Glomerular visceral epithelial cell (primary cell): ENCODE results near the gene GSC.
"Not testable (repeated sequence)": the region's sequence is repeated elsewhere in the genome, so short reads cannot be mapped to it uniquely, and the experiment has no call there.

Experiments
- DNase-seq: peaks from one replicate; pipeline ENCODE4 v3.0.0-alpha.2; 2016; ENCODE audit errors: extremely low spot score

GSC gene

DNA sequence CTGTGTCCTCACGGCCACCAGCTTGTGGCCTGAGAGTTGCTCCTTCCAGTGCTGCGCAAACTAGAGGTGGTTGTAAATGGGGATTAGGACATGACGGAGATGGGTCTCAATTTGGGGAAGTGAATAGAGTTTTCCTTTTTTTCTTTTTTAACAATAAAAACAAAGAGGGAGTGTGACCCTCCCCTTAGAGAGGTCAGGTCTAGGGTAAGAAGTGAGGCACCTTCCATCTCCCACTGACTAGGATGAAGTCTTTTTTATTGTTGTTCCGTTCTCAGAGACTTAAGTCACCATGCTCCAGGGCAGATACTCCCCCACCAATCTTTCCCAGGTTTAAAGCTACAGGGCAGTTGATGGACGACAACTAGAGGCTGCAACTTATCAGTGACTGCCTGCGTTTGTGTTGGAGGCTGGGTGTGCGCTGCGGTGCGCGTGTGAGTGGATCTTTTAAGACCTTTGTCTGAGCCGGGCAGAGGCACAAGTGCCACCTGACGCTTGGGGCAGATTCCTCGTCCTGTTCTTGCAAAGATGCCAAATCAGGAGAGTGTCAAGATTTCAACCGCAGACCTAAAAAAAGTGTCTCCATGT, 2.1 kb upstream of the GSC start:
- DNase-seq = no peak

GRCh38 chr14:94771158-94771905, 1.4 kb upstream of the GSC start:
- DNase-seq = no peak

DNA sequence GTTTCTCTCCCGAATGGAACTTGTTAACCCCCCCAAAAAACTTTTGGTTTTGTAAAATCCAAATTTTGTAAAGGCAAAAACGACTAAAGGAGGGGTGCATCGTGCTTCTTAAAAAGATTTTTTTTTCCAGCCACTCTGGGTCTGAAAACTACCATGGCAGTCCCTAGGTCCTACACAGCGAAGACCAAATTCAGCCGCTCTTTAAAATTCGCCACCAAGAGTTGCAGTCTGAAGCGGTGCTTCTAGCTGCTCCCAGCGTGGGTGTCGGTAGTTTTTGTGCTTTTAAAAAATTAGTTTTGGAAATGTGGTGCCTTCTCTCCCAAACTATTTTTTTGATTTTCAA, 873 bp upstream of the GSC start:
- DNase-seq = no peak

GRCh38 chr14:94770251-94770749, 387 bp upstream of the GSC start:
- no peak for DNase-seq

DNA sequence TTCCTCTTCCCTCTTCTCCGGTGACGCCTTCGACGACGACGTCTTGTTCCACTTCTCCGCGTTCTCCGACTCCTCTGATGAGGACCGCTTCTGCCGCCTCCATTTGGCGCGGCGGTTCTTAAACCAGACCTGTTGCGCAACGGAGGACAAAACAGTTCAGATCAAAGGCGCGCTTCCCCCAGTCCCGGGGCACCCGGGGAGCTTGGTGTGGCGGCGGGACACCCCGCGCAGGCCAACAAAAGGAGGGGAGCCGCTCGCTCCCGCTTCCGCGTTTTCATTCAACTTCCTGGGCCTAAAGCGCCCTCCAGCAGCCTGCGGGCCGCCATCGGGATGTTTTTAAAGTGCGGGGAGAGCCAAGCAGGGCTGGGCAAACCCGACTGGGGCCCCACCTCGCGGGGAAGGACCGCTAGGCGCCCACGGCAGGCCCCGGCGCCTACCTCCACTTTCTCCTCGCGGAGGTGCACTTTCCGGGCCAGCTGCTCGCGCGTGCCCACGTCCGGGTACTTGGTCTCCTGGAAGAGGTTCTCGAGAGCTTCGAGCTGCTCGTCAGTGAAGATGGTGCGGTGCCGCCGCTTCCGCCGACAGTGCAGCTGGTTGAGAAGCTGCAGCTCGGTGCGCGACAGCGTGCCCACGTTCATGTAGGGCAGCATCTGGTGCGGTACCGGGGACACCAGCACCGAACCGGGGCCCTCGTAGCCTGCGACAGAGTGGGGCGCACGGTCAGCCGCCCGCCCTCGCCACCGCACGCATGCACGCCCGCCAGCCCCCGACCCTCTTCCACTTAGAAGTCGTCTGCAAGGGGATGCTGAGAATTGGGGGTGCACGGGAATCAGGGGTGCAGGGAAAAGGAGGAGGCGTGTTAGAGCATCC, 1.2 kb downstream of the GSC start:
- no peak for DNase-seq

DNA sequence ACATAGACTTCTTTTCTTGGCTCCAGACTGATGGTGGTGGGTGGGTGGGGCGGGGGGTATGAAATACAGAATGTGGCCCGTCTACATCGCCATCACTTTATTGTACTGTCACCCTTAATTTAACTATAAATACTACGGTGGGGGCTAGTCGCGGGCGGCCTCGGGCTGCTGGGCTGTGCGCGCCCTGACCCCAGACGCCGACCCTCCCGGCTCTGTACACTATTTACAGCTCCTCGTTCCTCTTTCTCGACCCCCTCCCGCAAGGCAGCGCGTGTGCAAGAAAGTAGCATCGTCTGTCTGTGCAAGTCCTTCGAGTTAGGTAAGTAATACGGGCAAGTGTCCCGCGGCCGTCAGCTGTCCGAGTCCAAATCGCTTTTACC, 1.8 kb downstream of the GSC start:
- DNase-seq = no peak

DNA sequence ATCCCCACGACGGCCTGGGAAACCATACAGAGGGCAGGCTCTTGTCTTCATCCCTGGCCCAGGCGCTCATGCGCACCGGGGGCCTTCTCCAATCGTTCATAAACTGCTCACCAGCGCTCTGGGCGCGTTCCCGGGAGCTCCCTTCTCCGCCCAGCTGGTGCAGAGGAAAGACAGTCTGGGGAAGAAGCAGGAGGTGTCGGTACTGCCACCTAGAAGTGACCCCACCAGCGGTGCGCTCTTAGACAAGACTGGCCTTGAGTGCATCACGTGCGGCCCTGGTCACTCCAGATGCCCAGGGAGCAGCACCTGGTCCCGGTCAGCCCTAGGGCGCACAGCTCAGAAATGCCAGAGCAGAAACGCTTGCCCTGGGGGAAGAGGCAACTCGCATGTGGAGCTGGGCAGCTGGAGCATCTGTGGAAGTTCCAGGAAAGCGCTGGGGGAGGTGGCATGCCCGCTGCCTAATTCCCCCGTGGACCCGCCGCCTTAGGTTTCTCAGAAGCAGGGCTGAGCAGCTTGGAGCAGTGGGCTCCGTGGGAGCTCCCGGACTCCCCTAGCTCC, 2.5 kb downstream of the GSC start:
- DNase-seq = no peak

- no peak for DNase-seq
These were observed 5.3 kb downstream of the GSC start for GRCh38 chr14:94764573-94764972.

GRCh38 chr14:94762431-94762830, 7.5 kb downstream of the GSC start:
- DNase-seq = no peak

DNA sequence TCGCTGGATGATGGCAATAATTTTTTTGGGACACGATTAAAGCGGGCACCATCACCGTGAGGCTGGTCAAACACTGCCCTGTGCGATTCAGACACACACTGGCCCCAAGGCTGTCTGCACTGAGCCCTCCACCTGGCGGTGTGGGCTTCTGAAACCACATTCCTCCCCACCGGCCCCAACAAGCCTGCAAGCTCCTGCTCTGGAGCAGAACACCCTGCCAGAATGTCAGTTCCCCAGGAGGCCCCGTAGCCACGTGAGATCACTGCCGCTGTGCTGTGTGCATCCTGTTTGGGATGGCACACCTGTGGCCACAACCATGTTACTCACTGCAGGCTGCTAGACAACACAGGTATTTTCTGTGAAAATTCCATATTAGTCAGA, 7.9 kb downstream of the GSC start:
- DNase-seq = no peak

GRCh38 chr14:94761348-94761996, 8.4 kb downstream of the GSC start:
- no peak for DNase-seq

DNA sequence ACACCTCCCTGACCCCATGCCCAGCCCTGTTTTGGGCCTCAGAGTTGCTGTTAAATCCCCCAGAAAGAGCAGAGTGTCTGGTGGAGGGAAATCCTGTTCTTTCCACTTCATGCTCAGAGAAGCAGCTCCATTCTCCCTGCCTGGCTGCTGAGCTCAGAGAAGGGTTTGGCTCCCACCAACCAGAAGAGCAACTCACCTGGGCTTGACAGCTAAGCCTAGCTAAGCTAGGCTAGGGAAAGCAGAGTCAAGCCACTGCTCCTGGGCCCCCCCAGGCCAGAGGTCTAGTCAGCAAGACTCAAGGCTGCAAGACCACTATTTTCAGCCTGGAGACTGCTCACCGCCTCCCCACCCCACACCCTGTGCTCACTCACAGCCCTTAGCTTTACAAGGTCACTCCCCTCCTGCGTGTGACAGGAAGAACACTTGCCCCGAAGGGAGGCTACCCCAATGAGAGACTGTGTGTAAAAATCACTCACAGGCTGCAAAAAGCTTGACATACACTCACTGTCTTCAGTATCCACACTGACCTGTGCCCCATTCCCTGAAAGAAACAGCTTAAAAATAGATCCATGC, 13.5 kb downstream of the GSC start:
- no peak for DNase-seq

- no peak for DNase-seq
These were observed 15.4 kb downstream of the GSC start for GRCh38 chr14:94754391-94754942.

- DNase-seq = no peak
These were observed 17.1 kb downstream of the GSC start for GRCh38 chr14:94752591-94753436.

DNA sequence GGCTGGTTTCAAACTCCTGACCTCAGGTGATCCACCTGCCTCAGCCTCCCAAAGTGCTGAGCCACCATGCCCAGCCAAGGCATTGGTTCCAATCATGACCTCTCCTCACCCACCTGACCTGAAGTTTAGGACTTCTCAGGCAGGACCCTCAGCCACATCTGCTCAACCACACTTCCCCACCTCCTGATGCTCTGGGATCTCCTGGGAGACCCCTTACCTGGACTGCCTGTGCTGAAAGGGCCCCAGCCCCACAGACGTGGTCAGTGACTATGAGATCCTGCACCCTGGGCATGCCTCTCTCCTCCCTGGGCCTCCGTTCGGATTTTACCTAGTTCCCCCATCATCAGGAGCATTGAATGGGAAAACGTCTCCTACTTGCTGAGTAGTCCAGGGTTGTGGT, 18.0 kb downstream of the GSC start:
- DNase-seq = no peak

DNA sequence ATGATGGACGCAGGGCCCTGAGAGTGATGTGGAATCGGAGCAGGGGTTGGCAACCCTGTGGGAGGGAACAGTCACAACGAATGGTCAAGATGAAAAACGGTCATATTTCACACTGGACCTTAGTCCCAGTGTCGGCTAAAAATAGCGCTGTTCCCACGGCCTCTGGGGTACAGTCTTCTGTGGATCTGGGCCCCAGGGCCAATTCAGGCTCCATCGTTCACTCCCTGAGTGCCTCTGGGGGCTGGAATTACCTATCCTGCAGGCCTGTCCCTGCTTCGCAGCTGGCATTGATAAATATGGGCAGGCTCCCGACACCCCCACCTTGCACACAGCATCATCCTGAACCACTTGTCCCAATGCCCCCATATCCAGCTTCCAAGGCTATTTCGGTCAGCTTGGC, 18.6 kb downstream of the GSC start:
- DNase-seq = no peak

DNA sequence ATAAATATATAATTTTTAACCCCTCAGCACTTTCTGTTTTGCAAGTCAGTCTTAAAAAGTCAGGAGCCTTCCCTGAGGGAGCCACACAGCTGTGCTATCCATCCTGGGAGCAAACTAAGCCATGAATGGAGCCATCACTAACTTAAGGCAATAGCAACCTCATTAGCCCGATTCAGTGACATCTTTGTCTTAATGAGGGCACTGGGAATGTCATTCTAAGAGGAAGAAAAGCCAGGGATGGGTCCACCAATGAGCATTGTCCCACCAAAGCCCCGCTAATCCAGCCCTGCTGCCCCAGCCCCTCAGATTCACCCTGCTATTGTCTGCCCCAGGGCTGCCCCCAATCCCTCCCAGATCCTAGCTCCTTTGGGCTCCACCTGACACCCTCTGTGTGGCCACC, 19.5 kb downstream of the GSC start:
- no peak for DNase-seq

DNA sequence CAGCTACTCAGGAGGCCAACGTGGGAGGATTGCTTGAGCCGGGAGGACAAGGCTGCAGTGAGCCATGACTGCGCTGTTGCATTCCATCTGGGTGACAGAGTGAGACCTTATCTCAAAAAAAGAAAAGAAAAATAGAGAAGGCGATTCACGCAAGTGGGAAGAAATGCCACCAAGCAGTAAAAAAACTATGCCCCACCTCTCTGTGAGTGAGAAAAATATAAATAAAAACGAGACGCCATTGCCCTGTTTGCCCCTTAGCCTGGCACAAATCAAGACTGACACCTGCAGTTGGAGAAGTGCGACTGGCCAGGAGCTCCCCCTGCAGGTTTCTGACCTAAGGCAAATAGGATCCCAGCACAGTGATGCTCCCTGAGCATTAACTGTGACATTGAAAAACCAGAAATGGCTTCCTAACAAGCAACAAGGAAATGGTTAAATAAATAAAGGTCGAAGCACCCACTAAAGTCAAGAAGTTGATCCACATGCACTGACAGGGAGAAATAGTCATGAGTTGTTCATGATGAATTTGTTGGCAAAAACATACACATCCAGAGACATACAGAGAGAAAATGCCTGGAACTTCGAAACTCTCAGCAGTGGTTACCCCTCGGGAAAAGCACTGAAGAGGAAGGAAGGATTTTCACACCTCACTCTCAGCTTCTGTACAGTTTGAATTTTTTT, 21.1 kb downstream of the GSC start:
- peak; percentile 25 for DNase-seq

DNA sequence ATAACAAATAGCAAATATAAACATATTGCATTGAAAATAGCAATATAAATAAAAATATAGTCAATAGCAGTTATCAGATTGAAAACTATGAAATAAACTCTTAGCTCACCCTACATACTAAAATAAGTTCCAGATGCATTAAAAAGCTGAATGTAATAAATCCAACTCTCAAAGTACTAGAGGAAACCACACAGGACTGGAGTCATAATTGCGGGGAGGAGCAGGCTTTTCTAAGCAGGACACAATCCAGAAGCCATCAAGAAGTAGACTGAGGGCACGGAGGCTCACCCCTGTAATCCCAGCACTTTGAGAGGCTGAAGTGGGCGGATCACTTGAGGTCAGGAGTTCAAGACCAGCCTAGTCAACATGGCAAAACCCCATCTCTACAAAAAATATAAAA, 22.2 kb downstream of the GSC start:
- no peak for DNase-seq

DNA sequence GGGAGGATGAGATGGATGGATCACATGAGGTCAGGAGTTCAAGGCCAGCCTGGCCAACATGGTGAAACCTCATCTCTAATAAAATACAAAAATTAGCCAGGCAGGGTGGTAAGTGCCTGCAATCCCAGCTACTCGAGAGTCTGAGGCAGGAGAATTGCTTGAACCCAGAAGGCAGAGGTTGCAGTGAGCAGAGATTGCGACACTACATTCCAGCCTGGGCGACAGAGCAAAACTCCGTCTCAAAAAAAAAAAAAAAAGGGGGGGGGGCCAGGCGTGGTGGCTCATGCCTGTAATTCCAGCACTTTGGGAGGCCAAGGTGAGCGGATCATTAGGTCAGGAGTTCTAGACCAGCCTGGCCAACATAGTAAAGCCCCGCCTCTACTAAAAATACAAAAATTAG, 22.8 kb downstream of the GSC start:
- not testable (repeated sequence) for DNase-seq
